Measurements from ENCODE around the gene KDM4B.

Gene KDM4B

GRCh38 chr19:5013761-5014160, 44.8 kb downstream of the KDM4B start:
- no peak for DNase-seq (ENCODE audit: low read depth)

- no peak for DNase-seq (ENCODE audit: low read depth)
These were observed 46.0 kb downstream of the KDM4B start for GRCh38 chr19:5014941-5015340.

- no peak for DNase-seq (ENCODE audit: low read depth)
These were observed 47.4 kb downstream of the KDM4B start for GRCh38 chr19:5016268-5016667.

GRCh38 chr19:5016781-5017180, 47.9 kb downstream of the KDM4B start:
- no peak for DNase-seq (ENCODE audit: low read depth)

- no peak for DNase-seq (ENCODE audit: low read depth)
These were observed 48.3 kb downstream of the KDM4B start for GRCh38 chr19:5017235-5017634.

- DNase-seq (ENCODE audit: low read depth) = no peak
These were observed 49.5 kb downstream of the KDM4B start for GRCh38 chr19:5018224-5019015.

DNA sequence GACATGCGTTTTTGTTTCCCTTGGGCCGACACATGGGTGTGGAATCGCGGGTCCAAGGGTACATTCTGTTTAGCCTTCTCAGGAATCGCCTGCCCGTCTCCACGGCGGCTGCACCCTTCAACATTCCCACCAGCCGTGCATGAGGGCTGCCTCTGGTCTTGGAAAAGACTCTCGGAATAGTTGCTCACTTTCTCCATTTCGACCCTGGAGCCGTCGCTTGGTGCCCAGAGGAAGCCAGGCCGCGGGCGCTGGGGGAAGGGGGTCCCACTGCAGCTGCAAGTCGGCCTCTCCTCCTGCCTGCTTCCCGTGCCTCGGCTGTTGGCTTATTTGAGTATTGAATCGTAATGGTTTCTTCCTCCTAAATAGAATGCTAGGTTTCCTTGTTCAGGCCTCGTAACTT, 51.5 kb downstream of the KDM4B start:
- DNase-seq (ENCODE audit: low read depth) = no peak

- no peak for DNase-seq (ENCODE audit: low read depth)
These were observed 52.1 kb downstream of the KDM4B start for GRCh38 chr19:5021046-5021445.

DNA sequence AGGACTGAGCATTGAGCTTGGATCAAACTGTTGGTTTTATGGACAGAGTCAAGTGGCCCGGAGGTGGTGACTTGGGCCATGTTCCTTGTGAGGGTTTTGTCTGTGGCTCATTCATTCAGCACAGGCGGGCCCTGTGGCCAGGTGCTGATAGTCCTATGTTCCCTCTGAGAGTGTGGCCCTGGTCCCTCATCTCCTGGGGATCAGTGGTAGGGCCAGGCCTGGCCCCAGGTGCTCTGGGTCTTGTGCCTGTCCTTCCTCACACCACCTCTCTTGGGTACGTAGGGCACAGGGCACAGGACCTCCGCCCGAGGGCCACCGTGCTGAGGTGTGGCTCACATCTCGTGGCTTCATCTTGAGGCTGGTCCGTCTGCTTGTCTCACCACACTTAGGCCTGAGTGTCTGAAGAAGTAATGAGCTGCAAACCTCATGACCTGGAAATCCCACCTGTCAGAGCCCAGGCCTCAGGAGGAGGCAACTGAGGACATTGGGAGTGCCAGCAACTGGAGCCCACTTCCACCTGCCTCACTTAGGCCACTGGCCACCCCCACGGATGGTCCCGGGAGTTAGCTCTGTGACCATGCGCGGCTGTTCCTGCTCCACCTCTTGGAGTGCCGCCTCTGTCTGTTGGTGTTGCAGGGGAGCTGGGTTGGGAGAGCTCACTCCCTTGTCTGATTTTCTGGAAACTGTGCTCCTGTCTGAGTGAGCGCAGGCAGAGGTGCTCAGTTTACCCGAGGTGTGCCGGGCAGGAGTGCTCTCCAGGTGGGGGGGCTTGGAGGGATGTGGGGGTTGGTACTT, 53.4 kb downstream of the KDM4B start:
- no peak for DNase-seq (ENCODE audit: low read depth)

DNA sequence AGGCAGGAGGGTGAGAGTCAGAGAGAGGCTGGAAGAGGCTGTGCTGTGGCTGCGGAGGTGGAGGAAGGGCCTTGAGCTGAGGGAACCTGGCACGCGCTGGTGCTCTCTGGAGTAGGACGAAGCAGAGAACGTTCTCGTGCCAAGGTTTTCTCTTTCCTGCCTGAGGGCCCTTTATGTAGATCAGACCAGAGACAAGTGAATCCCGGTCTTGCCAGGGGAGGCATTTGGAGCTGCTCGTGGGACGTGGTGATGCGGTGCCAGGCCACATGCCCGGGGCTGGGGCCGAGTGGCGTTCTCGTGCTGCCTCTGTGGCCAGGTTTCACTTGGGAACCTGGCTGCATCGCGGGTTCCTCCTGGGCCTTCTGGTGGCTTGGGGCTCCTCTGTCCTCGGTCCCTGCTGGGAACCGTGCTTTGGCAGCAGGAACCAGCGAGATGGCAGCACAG, 54.2 kb downstream of the KDM4B start:
- DNase-seq (ENCODE audit: low read depth) = no peak

DNA sequence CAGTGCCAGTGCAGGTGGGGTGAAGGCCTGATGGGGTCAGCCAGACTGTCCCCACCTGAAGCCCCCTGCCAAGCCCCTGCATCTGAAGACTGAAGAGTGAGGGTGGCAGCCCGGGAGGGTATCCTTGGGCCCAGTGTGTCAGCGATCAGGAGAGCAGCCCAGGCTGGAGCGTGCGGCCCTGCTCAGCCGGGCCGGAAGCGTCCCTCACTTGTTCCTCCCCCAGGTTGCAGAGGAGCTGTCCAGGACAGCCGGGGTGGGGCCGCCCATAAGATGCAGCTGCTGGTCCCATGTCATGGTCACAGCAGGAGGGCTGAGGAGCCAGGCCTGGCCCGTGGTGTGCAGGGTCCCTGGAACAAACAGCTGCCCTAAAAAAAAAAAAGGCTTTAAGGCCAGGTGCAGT, 55.4 kb downstream of the KDM4B start:
- no peak for DNase-seq (ENCODE audit: low read depth)

DNA sequence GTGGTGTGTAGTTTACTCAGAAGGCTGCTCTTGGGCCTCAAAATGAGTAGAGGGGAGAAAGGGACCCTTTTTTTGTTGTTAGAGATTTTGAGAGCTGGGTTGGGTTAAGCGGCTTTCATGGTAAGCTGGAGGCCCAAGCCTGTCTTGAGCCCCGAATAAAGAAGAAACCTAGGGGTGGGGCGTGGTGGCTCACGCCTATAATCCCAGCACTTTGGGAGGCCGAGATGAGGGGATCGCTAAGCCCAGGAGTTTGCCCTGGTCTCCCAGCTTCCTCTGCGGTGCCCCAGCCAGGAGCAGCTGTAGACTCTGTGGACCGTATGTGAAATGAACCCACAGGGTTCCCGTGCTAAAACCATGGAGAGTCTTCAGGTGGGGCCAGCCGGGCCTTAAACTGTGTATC, 56.1 kb downstream of the KDM4B start:
- no peak for DNase-seq (ENCODE audit: low read depth)

DNA sequence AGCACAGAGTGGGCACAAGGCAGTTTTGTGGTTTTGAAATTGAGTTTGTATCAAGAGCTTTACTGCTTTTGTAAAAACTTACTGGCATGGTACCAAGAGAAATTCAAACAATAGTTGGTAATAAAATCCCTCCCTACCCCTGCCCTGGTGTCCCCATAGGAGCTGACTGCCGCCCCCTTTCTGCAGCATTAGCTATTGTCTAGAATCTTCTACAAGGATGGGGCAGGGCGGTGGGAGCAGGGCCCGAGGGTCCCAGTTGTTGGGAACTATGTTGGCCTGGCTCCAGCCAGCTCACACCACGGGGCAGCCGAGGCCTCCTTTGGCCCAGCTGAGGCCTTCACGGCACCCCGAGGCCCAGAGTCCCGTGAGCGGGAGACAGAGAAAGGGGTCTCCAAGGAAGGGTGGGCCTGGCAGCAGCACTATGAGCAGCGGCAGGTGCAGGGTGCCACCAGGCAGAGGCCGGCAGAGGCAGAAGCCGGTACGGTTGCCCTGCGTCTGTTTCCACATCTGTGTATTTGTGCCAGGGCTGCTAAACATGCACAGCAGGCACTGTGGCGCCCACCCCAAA, 57.9 kb downstream of the KDM4B start:
- no peak for DNase-seq (ENCODE audit: low read depth)

GRCh38 chr19:5028229-5028886, 59.4 kb downstream of the KDM4B start:
- DNase-seq (ENCODE audit: low read depth) = no peak

GRCh38 chr19:5029596-5029995, 60.7 kb downstream of the KDM4B start:
- DNase-seq (ENCODE audit: low read depth) = peak; percentile 29

- no peak for DNase-seq (ENCODE audit: low read depth)
These were observed 61.4 kb downstream of the KDM4B start for GRCh38 chr19:5030136-5030820.

- DNase-seq (ENCODE audit: low read depth) = no peak
These were observed 61.9 kb downstream of the KDM4B start for GRCh38 chr19:5030822-5031221.

DNA sequence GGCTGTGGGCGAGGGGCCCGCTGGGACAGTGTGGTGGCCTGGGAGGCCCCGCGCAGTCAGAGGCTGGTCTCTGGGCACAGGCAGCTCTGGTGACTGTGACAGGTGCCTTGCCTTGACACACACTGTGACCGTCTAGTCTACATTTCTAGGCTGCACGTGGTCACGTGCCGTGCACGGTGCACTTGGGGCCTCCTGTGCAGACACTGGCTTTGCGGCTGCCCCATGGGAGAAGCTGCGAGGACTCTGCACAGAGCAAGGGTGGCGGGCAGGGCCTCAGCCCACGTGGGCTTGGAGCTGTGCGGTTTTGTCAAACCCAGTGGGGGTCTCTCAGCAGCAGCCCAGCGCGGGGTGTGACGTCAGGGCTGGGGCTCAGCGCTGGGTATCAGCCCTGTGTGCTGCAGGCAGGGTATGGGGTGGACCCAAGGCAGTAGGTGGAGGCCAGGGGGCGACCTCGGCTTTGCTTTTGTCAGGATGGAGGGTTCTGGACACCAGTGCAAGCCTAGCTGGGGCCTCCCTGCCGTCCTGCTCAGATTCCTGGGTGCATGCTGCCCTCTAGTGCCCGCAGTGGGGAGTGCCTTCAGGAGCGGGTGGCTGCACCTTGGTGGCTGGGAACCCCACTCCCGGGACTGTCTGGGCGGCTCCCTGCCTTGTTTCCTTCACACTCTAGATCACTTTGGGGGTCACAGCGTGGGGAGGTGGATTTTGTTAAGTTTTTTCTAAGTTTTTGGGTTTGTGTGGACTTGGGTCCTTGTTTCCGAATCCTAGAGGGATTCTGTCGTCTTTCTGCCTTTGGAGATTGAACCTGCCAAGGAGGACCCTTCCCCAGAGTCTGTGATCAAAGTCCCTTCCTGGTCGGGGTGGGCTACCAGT, 62.6 kb downstream of the KDM4B start:
- DNase-seq (ENCODE audit: low read depth) = peak; percentile 74

DNA sequence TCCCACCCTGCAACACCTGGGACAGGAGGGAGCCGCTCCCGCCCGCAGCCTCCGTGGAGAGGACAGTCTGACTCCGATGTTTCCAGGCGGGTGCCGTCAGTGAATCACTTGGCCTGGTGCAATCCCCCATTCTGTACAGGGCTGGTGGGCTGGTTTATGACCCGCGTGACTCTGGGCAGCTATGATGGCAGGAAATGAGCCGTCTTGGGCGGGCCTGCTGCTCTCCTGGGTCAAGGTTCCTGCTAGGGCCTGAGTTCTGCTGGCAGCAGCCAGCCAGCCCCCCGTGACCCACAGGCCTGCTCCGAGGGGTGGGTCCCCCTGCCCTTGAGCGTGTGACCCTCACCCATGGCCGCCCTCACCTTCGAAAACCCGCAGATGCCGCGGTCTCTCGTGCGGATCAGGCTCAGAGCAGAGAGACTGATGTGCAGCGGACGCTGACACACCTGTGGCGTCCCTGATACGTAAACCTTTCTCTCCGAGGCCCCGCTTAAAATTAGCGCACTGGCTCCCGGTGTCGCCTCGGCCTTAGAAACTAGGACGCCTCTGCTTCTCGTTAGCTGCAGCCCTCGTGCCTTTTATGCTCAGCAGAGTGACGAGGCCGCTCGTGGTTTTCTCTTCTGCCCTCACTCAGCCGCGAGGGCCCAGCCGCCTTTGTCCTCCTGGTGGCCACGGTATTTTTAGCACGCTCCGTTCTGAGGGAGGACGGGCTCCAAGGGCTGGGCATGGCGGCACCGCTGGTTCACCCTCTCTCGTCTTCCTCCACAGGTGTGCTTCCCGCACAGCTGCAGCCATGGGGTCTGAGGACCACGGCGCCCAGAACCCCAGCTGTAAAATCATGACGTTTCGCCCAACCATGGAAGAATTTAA, 63.4 kb downstream of the KDM4B start:
- no peak for DNase-seq (ENCODE audit: low read depth)
